NCI-H2081 (cell line): Measurements from ENCODE around the gene B4GALNT1.
"Not testable (repeated sequence)": the region's sequence is repeated elsewhere in the genome, so short reads cannot be mapped to it uniquely, and the experiment has no call there.

Experiments used
- DNase-seq, 2 experiments: peaks; one replicate each; lab custom pipeline; 2025; lab: John Stamatoyannopoulos, UW

The B4GALNT1 gene

GRCh38 chr12:57637364-57637763 lies 4.4 kb upstream of the B4GALNT1 start:
- DNase-seq = no peak

- DNase-seq = not testable (repeated sequence)
Observed at GRCh38 chr12:57636731-57637130, 3.7 kb upstream of the B4GALNT1 start.

- DNase-seq = peak in 1 of 2 experiments; percentile 20
Observed at GRCh38 chr12:57632073-57632957, 686 bp downstream of the B4GALNT1 start.

GRCh38 chr12:57631566-57632072 lies 1.4 kb downstream of the B4GALNT1 start:
- no peak for DNase-seq

GRCh38 chr12:57630891-57631433 lies 2.0 kb downstream of the B4GALNT1 start:
- no peak for DNase-seq

- no peak for DNase-seq
Observed at GRCh38 chr12:57629897-57630471, 3.0 kb downstream of the B4GALNT1 start.

GRCh38 chr12:57628280-57629191 lies 4.5 kb downstream of the B4GALNT1 start:
- no peak for DNase-seq

- DNase-seq = no peak
Observed at GRCh38 chr12:57627501-57628279, 5.3 kb downstream of the B4GALNT1 start.

- DNase-seq = no peak
Observed at GRCh38 chr12:57626921-57627445, 6.0 kb downstream of the B4GALNT1 start.

GRCh38 chr12:57626111-57626920 lies 6.7 kb downstream of the B4GALNT1 start:
- no peak for DNase-seq

- DNase-seq = no peak
Observed at GRCh38 chr12:57625261-57626032, 7.6 kb downstream of the B4GALNT1 start.

GRCh38 chr12:57624441-57625220 lies 8.4 kb downstream of the B4GALNT1 start:
- no peak for DNase-seq

GRCh38 chr12:57623811-57624390 lies 9.1 kb downstream of the B4GALNT1 start:
- no peak for DNase-seq

- DNase-seq = no peak
Observed at GRCh38 chr12:57623385-57623784, 9.6 kb downstream of the B4GALNT1 start.

- DNase-seq = no peak
Observed at GRCh38 chr12:57622293-57623245, 10.4 kb downstream of the B4GALNT1 start.

- peak; percentile 39 to 62 for DNase-seq
Observed at GRCh38 chr12:57621497-57622292, 11.3 kb downstream of the B4GALNT1 start.
